CD4-positive, alpha-beta T cell treated with Interleukin-6 at 100 ng/mL for 8 hours (primary cell): ENCODE data around the gene PALD1.

ENCODE experiments used
- DNase-seq: peaks from one replicate; pipeline ENCODE4 v3.0.0-alpha.2; 2020; ENCODE audit warnings: mixed read lengths, low spot score

Gene PALD1

DNA sequence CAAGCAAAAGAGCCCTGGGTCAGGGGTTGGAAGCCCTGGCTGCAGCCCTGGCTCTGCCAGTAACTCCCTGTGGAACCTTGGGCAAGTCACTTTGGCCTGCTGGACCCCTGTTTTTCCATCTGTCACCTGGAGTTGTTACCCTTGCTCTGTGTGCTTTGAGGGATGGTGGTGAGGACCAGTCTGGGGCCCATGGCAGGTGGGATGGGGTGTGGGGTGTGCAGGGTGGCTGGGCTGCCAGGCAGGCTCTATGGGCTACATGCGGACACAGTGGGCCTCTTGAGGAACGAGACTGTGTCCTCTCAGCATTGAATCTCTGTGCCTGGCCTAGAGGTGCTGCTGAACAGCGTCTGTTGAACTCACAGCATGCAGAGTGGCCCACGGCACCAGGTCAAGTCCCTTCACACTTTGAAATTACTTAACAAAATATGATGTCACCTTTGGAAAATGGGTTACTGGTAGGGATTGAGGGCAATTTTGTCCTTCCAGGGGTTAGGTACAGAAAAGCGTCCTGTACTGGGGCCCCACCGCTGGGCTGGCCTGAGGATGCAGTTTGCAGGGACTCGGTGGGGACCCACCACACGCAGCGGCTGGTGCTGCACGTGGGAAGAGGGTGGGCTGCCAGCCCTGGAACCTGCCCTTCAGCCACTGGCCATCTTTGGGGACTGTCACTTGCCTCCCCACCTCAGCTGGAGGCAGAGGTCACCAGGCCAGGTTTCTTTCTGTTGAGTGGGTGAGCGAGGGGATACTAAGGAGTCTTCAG lies 78.7 kb downstream of the PALD1 start:
- DNase-seq, result no peak

DNA sequence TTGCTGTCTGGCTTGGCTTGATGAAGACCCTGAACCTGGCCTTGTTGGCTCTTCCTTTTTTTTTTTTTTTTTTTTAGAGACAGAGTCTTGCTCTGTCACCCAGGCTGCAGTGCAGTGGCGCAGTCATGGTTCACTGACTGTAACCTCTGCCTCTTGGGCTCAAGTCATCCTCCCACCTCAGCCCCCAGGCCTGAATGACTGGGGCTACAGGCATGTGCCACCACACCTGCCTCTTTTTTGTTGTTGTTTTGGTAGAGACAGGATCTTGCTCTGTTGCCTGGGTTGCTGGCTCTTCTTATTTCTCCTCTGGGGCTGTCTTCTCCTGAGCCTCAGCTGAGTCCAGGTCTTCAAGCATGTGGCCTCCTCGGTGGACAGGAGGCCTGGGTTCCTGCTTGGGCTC lies 79.3 kb downstream of the PALD1 start:
- no peak for DNase-seq

- DNase-seq, result no peak
Observed at GRCh38 chr10:70558295-70558694, 79.7 kb downstream of the PALD1 start.

- DNase-seq, result peak; percentile 48
Observed at GRCh38 chr10:70558871-70559810, 80.6 kb downstream of the PALD1 start.

GRCh38 chr10:70559861-70560260 lies 81.3 kb downstream of the PALD1 start:
- no peak for DNase-seq

DNA sequence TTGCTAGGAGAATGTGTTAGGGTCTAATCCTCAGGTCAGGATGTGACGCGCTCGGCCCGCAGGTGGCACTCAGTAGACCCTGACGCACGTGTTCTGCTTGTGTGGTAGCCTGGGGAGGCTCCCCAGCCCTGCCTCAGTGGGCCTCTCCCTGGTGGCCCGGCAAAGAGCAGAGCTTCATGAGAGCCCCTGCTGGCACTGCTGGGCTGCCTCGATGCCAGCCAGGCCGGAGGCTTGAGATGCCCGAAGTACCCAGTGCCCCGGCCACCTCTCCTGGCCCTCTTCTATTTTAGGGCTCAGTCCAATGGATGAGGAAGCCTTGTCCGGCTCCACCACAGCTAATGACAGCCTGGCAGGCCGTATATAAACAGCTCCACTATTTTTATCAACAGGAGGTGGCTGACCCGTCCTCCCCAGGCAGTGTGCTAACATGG lies 82.0 kb downstream of the PALD1 start:
- no peak for DNase-seq

GRCh38 chr10:70561070-70561469 lies 82.5 kb downstream of the PALD1 start:
- DNase-seq, result no peak

- DNase-seq, result no peak
Observed at GRCh38 chr10:70561558-70561957, 83.0 kb downstream of the PALD1 start.

DNA sequence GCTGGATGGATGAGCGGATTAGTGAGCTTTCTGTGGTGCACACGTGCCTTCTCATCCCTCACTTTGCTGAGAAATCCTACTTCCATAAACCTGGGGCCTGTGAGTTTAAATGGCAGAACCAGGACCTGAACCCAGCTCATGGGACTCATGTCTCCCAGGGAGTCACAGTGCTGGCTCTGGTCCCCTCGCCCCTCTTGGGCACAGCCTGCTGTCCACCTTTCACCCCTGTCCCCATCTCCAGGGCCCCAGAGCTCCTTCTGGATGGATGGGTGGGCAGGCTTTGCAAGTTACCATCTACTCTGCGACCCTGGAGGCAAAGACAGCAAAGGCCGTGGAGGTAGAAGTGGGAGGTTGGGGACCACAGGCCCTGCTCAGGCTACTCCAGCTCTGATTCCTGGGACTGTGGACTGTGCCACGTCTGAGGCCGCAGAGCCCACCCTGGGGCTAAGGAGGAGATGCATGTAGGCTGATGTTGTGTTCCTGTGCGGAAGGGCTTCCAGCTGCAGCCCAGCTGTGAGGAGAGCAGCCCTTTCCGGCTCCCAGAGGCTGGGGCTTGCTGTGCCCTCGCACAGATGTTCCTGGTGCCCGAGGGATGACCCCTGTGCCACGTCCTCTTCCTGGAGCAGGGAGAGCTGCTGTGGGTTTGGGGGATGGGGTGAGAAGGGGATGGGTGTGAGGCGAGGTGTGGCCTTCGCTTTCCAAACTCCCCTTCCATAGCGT lies 83.6 kb downstream of the PALD1 start:
- DNase-seq, result no peak

- no peak for DNase-seq
Observed at GRCh38 chr10:70563230-70563629, 84.7 kb downstream of the PALD1 start.

DNA sequence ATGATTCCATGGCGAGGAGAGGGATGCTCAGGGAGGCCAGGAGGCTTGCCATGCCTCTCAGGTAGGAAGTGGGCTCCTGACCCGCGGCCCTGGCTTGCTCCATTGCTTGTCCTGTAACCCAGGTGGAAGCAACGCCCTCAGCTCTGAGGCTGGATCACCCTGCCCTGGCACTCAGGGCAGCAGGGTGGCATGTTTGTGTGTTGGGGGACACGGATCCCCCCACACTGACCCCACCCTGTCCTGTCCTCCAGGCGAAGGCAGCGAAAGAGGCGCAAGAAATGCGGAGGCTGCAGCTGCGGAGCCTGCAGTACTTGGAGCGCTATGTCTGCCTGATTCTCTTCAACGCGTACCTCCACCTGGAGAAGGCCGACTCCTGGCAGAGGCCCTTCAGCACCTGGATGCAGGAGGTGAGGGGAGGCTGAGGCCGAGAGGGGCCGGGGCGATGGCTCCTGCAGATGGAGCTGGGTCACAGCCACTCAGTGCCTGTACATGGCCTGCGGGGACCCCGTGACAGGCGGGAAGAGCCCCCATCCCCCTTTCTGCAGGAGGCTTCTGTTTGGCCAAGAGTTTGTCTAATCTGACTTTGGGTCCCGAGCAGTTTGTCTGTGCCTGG lies 85.7 kb downstream of the PALD1 start:
- DNase-seq, result no peak

DNA sequence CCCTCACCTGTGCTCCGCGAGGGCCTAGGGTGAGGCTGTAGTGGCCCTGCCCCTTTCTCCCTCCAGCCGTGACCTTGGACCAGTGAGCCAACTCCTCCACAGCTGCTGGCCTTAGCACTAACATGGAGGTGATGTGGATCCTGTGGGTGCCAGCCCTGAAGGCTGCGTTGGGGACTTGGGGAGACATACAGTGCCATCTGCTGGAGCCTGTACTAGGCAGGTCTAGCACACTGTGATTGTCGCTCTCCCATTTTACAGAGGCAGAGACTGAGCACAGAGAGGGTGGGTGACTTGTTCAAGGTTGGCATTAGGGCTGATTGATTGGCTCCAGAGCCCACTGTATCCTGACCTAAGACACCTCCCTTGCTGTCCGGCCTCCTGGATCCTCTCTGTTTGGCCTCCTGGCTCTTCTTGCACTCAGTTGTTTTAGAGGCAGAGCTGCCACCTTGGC lies 86.4 kb downstream of the PALD1 start:
- no peak for DNase-seq

- DNase-seq, result no peak
Observed at GRCh38 chr10:70565556-70566514, 87.3 kb downstream of the PALD1 start.

DNA sequence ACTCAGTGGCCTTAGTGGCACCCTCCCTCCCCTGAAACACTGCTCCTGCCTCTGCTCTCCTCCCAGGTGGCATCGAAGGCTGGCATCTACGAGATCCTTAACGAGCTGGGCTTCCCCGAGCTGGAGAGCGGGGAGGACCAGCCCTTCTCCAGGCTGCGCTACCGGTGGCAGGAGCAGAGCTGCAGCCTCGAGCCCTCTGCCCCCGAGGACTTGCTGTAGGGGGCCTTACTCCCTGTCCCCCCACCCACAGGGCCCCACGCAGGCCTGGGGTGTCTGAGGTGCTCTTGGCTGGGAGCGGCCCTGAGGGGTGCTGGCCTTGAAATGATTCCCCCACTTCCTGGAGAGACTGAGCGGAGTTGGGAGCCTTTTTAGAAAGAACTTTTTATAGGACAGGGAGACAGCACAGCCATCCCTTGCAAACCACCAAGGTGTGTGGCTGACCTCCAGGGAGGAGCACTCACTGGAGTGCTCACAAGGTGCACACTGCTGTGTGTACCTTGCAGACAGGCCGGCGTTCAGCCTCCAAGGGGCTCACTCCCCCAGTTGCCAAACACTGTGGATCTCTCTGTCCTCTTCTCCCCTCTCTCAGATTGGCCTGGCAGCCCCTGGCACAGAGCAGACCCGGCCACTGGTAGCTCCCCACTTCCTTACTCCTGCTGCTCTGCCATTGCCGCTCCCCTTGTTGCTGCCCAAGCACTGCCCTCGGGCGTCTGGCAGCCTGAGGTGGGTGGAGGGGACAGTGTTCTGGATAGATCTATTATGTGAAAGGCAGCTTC lies 88.1 kb downstream of the PALD1 start:
- DNase-seq, result no peak

GRCh38 chr10:70567603-70568002 lies 89.0 kb downstream of the PALD1 start:
- DNase-seq, result no peak

GRCh38 chr10:70568113-70568512 lies 89.5 kb downstream of the PALD1 start:
- no peak for DNase-seq

- DNase-seq, result no peak
Observed at GRCh38 chr10:70568781-70569495, 90.4 kb downstream of the PALD1 start.

DNA sequence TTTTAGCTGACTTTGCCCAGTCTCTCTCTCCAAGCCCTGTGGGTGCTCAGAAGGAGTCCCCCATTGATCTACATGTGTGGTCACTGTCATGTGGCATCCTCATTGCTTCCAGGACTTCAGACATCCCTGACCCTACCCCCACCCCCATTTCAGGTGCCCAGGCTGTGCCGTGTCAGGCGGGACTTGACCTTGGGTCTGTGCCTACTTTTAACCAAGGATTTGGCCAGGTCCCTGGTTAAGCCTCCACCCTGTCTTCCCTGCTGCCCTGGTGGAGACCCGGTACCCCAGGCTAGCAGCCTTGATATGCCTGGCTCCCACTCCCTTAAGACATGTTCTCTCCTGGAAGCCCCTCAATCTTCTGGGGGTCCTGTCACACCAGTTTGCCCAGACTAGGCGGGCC lies 92.7 kb downstream of the PALD1 start:
- DNase-seq, result no peak
